HG03469 (cell line): ENCODE results near the gene CST8.

Experiments used
- ATAC-seq: cut with Tn5 transposase; IDR thresholded peaks from one replicate; pipeline ENCODE4 v1.9.1; 2021; ENCODE audit warnings: mild to moderate bottlenecking, moderate library complexity, moderate number of reproducible peaks; ENCODE audit not compliant: unreplicated experiment

CST8 gene

DNA sequence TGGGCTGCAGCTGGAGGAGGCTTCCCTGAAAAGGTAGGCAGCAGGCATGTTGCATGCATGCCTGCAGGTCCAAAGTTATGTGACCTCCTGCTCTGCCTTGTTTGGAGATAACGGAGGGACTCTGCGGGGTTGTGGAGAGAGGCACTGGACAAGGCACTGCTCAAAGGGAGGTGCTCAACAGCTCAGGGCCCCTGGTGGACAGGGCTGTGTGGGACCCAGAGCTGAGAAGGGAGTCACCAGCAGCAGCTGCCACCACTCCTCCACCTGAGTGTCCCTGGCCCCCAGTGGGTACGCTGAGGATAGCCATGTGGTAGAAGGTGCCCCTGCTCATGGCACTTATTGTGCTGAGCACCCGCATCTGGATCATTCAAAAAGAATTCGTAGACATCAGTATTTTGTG is 15.5 kb upstream of the CST8 start:
- ATAC-seq, result no peak

- no peak for ATAC-seq
Observed at GRCh38 chr20:23476015-23476754, 14.7 kb upstream of the CST8 start.

DNA sequence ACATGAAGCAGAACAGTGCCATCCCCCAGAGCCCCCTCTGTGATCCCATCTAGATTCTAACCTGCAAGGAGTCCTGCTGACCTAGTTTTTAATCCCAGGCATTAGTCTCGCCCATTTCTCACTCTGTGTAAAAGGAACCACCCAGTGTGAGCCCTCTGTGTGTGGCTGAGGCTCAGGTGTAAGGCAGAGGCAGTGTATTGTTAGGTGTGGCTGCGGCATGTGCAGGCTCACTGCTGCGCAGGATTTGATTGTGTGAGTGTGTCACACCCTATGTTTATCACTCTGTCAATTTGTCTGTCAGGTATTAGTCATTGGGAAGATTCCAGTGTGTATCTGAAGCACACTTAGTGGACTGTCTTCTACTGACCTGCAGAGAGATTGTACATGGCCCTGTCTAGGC is 13.7 kb upstream of the CST8 start:
- no peak for ATAC-seq

GRCh38 chr20:23479043-23479442 is 11.9 kb upstream of the CST8 start:
- no peak for ATAC-seq

DNA sequence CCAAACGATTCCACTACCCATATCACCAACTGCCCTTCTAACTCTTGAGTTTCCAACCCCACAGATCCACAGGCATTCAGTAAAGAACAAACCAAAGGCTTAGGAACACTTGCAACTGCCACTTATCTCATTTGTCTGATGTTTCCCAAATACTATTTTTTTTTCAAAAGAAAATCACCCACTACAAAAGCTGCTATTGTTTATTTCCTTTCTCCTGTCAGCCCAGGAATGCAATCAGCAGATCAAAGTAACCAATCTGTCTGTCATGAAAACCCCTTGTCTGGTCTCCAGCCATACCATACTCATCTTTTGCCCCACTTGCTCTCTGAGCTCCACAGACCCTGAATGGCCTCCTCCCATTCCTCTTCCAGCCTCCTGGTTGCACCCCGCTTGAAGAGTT is 8.8 kb upstream of the CST8 start:
- ATAC-seq, result no peak

- ATAC-seq, result no peak
Observed at GRCh38 chr20:23484081-23484480, 6.8 kb upstream of the CST8 start.

GRCh38 chr20:23488470-23488869 is 2.4 kb upstream of the CST8 start:
- ATAC-seq, result no peak

DNA sequence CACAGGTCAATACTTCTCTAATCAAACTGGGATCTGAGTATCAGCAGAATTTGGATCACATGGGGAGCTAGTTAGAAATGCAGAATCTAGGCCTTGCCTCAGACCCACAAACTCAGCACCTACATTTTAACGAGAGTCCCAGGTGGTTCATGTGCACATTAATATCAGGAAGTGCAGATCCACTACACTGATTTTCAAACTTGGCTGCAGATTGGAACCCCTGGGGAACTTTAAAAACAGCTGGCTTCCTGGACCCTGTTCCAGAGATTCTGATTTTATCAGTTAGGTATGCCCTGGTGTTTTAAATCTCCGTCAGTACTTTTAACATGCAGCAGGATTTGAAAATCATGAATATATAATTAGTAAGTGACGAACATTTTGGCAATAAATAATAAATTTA is 1.9 kb upstream of the CST8 start:
- ATAC-seq, result no peak

DNA sequence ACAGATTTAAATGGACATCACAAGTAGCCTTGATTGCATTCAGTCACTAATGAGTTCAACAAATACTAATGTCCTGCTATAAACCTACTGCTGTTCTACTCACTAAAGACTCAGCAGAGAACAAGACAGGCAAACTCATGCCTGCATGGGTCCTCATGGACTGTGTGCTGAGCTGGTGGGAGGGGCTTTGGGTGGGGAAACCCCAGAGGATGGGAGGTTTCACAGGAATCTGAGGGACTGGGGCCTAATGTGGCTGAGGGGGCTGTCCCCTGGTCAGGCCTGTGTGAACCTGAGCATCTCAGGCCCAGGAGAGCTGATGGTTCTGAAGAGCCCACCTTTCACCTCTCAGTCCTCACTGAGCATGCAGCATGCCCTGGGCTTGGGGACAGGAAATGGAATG is 1.4 kb downstream of the CST8 start:
- no peak for ATAC-seq

- no peak for ATAC-seq
Observed at GRCh38 chr20:23493172-23493772, 2.4 kb downstream of the CST8 start.

- no peak for ATAC-seq
Observed at GRCh38 chr20:23497536-23497935, 6.6 kb downstream of the CST8 start.

DNA sequence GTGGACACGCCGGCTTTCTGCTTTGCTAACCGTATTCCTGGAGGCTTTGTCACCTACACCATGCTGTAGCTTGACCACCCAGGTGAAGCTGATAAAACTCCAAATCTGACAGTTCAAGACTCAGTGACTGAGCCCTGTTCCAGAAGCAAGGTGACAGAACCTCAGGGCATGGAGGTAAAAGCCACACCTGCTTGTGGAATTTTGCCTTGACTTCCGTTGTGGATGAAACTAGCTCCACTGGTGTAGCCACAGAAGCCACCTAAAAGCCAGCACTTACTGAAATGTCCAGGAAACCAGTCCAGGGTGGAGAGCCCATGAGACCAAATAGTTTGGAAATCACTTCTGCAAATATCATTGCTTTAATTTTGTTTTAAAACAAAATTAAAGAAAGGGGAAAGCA is 11.0 kb downstream of the CST8 start:
- ATAC-seq, result no peak

DNA sequence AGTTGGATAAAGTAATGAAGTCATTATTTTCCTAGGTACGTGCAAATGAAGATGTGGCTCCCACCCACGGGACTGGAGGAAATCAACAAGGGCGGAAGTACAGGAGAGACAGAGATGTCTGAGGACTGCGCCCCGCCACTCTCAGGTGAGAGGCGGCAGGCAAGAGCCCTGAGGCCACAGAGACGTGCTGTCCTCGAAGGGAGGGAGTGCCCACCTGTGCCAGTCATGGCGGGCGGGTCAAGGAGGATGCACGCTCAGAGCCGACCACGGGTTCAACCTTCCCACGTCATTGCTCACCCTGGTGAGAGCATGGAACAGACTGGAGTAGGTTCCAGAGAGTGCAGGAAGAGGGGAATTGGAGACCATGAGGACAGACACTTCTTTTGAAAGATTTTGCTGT is 12.7 kb downstream of the CST8 start:
- no peak for ATAC-seq

DNA sequence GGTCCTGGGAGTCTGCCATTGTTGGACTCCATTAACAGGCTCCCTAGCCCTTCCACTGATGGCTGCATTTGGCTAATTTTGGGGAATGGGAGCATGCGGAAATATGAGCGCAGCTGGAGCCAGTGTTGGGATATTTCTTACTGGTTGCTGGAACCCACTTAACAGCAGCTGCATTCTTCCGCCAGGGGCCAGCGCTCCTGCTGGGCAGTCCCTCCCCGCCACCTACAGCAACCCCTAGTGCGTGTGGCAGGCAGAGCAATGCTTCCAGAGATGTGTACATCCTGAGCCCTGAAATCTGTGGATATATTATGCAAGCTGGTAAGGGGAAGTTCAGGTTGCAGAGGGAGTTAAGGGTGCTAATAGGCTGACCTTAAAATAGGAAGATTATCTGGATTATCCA is 16.4 kb downstream of the CST8 start:
- ATAC-seq, result no peak

DNA sequence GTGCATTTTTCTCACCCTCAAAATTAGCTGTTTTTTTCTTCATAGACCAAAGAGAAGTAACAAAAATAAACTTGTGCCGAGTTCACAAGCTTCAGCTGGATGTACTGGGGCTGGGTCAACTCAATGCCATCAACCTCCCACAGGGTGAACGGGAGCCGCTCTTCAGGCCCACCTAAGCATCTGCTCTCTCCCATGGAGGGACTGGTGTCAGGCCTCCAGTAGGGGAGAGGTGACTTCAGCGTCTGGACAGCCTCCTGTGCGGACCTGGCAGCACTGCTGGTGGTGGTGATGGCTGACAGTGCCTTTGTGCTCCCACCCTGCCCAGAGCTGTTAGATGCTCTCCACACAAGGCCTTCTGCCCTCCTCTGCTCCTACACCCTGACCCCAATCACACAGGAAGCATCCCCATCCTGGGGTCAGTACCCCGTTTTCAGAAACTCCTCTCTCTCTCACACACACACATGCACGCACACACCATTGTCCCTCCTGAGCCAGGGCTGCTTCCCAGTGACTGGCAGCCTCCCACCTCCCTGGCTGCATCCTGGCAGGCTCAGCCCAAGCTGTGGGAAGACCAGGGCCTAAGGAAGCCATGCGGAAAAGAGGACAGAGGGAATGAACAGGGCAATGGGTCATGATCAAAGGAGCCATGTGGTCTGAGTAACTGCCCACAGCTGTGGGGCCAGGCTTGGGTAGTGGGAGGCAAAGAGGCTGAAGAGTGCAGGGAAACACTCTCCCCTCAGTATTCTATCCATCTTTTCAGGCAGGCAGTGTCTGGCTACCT is 17.7 kb downstream of the CST8 start:
- no peak for ATAC-seq

DNA sequence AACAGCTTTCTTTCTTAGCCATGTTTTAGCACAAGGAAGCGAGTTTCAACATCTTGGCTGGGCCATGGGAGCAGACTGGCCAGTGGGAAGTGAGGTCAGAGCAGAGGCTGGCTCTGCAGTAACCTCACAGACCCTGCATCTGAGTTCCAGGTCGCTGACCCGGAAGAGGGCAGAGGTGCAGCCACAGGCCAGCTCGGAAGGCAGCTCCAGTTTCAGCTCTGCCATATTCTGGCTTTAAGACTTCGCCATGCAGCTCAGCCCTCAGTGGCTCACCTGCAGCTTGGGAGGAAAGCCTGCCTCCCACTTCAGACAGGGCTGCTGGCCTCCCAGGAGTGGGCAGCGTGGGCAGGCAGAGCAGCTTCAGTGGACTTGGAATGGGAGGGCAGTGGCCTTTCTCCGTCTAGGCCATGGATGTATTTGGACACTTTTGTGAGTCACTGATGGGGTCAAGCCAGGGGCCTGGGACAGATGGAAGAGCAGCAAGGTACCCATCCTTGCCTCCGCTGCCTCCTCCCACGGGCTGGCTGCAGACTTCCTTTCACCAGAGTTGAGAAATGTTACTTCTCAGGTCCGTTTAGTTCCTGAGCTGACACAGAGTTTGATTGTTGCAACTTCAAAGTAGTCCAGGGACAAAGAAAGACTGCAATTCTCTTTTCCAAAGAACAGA is 18.5 kb downstream of the CST8 start:
- no peak for ATAC-seq

DNA sequence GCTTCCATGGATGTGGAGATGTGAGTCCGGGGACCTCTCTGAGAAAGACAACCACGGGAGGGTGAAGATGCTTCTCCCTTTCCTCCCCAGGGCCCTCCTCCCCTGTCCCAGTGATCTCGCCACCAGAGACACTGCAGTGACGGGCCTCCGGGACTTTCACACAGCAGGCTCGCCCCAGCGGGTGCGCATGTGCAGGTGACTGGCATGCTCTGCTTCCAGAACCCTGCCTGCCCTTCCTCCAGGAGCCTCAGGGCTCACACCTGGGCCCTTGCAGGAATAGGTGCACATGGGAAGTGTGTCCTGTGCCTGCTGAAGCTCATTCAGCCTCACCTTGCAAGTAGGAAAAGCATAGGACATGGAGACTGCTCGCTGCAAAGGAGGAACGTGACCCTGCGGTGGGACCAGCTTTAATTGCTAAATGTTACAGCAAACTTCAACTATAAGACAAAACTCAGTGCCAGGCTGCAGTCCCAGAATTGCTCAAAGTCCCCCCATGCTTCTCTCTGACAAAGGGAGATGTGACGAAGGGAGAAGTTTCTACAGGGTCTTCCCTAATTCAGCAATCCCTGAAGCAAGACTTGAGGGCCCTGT is 19.2 kb downstream of the CST8 start:
- ATAC-seq, result no peak

DNA sequence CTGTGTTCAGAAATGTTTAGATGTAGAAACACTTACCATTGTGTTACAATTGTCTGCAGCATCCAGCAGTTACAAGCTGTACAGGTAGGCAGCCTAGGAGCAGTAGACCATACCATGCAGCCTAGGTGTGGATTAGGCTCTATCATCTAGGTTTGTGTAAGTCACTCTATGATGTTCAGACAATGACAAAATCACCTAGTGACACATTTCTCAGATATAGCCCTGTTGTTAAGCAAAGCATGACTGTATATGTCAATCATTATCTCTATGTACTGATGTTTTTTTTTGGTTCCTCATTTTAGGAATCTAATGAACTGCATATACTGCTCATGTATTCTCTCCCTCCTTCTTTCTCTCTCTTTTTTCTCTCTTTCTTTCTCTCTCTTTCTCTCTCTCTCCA is 22.2 kb downstream of the CST8 start:
- peak; percentile 81 for ATAC-seq

DNA sequence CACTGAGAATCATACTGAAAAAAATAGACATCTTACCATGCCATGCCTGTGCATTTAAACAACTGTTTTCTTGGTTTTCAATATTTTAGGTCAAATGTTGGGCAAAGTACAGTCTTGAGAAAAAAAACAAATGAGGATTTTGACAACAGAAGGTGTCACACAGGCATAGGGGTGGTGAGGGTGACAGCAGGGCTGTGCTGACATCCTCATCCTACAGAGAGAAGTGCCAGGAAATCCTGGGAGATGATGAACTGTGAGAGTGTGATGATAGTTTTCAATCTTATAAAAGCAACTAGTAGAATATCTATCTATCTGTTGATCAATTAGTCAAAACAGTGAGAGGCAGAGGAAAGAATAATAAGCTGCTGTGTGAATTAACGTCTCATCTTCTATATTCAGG is 23.9 kb downstream of the CST8 start:
- no peak for ATAC-seq

DNA sequence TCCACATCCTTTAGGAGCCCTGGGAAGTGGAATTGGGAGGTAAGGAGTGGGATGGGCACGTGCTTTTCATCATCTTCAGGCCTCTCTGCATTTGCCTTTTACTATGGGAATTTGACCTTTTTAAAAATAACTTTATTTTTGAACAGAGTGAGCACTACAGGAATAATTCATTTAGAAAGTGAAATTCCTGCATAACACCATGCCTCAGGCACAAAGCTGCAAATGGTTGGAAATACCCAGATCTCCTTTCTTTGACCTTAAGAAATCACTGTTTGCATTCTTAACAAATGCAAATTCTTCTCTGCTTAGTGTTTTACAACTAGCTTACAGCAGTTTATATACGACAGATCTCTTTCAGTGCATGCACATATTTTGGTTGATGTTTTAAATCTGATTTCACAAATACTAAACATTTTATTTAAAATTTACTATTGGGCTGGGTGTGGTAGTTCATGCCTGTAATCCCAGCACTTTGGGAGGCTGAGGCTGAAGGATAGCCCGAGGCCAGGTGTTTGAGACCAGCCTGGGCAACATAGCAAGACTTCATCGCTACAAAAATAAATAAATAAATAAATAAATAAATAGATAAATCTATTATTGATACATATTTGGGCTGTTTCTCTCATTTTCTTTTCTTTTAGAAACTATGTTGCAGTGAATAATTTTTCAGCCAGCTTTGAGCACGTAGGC is 24.5 kb downstream of the CST8 start:
- no peak for ATAC-seq

DNA sequence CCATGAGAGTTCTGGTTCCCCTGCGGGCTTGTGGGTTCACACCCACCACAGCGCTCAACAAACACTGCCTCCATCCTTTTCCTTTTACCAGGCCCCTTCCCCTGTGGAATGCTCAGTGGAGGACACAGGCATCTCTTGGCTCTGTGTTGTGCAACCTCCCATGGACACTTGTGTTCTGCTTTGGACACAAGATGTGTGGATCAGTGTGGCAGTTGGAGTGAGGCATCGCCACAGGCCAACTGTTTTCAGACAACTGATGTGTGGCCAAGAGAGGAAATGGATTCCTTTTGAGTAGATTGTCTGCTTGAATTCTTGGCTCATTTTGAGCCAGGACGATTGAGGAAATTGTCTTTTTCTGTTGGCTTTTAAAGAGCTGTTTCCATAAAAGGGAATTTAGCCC is 26.8 kb downstream of the CST8 start:
- no peak for ATAC-seq
